Measurements from ENCODE around the gene MOBP. TPM values are rescaled to one million over a fixed set of nuclear protein-coding genes. Genes with fewer than 3 reads are reported as not detected.

MOBP gene
- total RNA-seq, 1 experiment from 2014 or later = not detected

- TF ChIP-seq CTCF (IDR thresholded peaks at IDR 0.05 in 2 of 3, conservative IDR thresholded peaks at IDR 0.05 in 1 of 3; ENCODE audit: borderline replicate concordance in 1 of 3, insufficient read depth in 1 of 3, low read depth in 2 of 3, low read length in 2 of 3) (no peak), YY1 (IDR thresholded peaks at IDR 0.05; ENCODE audit: extremely low read depth, insufficient replicate concordance, low read depth, low read length) (no peak), CBX3 (IDR thresholded peaks at IDR 0.05; ENCODE audit: low read depth) (no peak), EGR1 (IDR thresholded peaks at IDR 0.05; ENCODE audit: low read depth) (no peak), ZNF274 (IDR thresholded peaks at IDR 0.05; ENCODE audit: low read depth, low read length) (no peak), MAX (IDR thresholded peaks at IDR 0.05) (no peak), FOSL1 (IDR thresholded peaks at IDR 0.05; ENCODE audit: low read depth) (no peak)
Measured at GRCh38 chr3:39476783-39477182, 9.3 kb downstream of the MOBP start (continued).

GRCh38 chr3:39478226-39478625, 10.7 kb downstream of the MOBP start:
- Histone ChIP-seq H3K9me3 (ENCODE audit: control insufficient read depth in 1 of 2, insufficient read depth in 1 of 2, low read depth in 1 of 2, low read length in 2 of 2) (no peaks in the 10 kb centered on the region), H3K79me2 (ENCODE audit: insufficient read depth, low read length) (no peaks in the 10 kb centered on the region), H3K9ac (ENCODE audit: low read length) (no peak overlapping the region), H3K36me3 (ENCODE audit: control insufficient read depth in 1 of 2, insufficient read depth in 2 of 2, low read length in 2 of 2) (no peaks in the 10 kb centered on the region), H2AFZ (ENCODE audit: low read depth, low read length, poor library complexity, severe bottlenecking) (no peak overlapping the region), H3K27ac (ENCODE audit: low read depth, low read length) (no peak overlapping the region), H4K20me1 (ENCODE audit: insufficient read depth) (no peaks in the 10 kb centered on the region), H3K4me3 (replicated peaks in 1 of 2; ENCODE audit: low read depth in 1 of 2, low read length in 2 of 2) (no peak overlapping the region), H3K9me2 (ENCODE audit: insufficient read depth) (no peaks in the 10 kb centered on the region; the same call in 1 of the 2 replicates), H3K4me1 (ENCODE audit: control insufficient read depth in 1 of 2, insufficient read depth in 2 of 2, low read length in 2 of 2) (no peaks in the 10 kb centered on the region), H3K4me2 (ENCODE audit: low read length) (no peak overlapping the region), H3K27me3 (ENCODE audit: insufficient read depth, low read length) (no peaks in the 10 kb centered on the region)
- RAD21 ChIA-PET (ENCODE audit: low non-redundant PET in 1 of 2, low total read pairs in 2 of 2, uncharacterized antibody in 2 of 2, unreplicated experiment in 2 of 2) = no interaction called here
- no peak for ATAC-seq
- POLR2A ChIA-PET = no interaction called here
- CTCF ChIA-PET = interaction anchor here (1.6 kb wide), 1 partner anchor 20 kb away, joined by 12 read pairs; no protein-coding TSS in a partner anchor
- intact Hi-C loops (cut with micrococcal nuclease) = no loop called here
- no TSS peak for BruUV-seq (replicated peaks)
- no peak for DNase-seq (ENCODE audit: low read depth, low spot score)
- no peak for TF ChIP-seq CBX3 (IDR thresholded peaks at IDR 0.05; ENCODE audit: low read depth)
- TF ChIP-seq POLR2A (IDR thresholded peaks at IDR 0.05; ENCODE audit: borderline replicate concordance, extremely low read depth, insufficient read depth, insufficient read length) = no peak
- TF ChIP-seq EGR1 (IDR thresholded peaks at IDR 0.05; ENCODE audit: low read depth) = no peak
- no peak for TF ChIP-seq POLR2AphosphoS5 (IDR thresholded peaks at IDR 0.05; ENCODE audit: low read depth, low read length)
- TF ChIP-seq SP1 (IDR thresholded peaks at IDR 0.05; ENCODE audit: low read depth) = no peak
- TF ChIP-seq MAX (IDR thresholded peaks at IDR 0.05) = no peak
- no peak for TF ChIP-seq CTCF (IDR thresholded peaks at IDR 0.05 in 2 of 3, conservative IDR thresholded peaks at IDR 0.05 in 1 of 3; ENCODE audit: borderline replicate concordance in 1 of 3, insufficient read depth in 1 of 3, low read depth in 2 of 3, low read length in 2 of 3)
- TF ChIP-seq SIN3A (IDR thresholded peaks at IDR 0.05; ENCODE audit: low read depth) = no peak
